RWPE1 (cell line): ENCODE results near the gene CCDC136.

ENCODE experiments used
- CTCF ChIA-PET: fragments of 350-600 bp; sonication (Branson Sonifier 250); formaldehyde crosslinking; extraction: SDS; loops from one replicate; lab custom pipeline; 2021; lab: Yijun Ruan, JAX
- POLR2A ChIA-PET: fragments of 400-600 bp; formaldehyde crosslinking; extraction: SDS; loops from one replicate; lab custom pipeline; 2020; ENCODE audit warnings: antibody characterized with exemption; ENCODE audit not compliant: low non-redundant PET; lab: Yijun Ruan, JAX
- DNase-seq: peaks from one replicate; pipeline ENCODE4 v3.0.0; 2012; ENCODE audit warnings: low spot score
- H3K27ac ChIP-seq: fragments of 450-650 bp; 2 replicates; pipeline ENCODE4 v1.5.1; 2017
- CTCF ChIP-seq: fragments of 450-650 bp; conservative IDR thresholded peaks from 2 replicates; pipeline ENCODE4 v1.5.1; 2017; ENCODE audit warnings: low read depth, mild to moderate bottlenecking

The CCDC136 gene

DNA sequence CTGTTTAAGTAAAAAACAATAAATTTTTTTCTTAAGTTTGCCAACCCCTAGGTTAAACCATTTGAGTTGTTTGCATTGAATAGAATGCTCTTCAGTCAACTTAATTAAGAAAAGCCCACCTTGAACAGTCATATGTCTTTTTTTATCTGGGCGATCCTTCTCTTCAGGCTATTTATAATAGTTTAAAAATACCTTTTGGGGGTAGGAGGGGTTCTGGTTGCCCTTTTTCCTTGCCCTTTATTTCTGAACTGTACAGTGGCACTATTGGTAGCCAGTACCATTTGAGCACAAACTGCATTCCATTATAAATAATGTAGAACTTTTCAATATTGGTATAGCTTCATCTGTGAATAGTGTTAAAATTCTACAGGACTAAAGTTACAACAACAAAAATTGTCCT is 39.5 kb upstream of the CCDC136 start:
- no peak overlapping the region for H3K27ac ChIP-seq
- DNase-seq = no peak
- ChIA-PET POLR2A (no interaction called here), CTCF (no interaction called here)
- TF ChIP-seq CTCF = no peak

- CTCF ChIA-PET = no interaction called here
- no peak overlapping the region for H3K27ac ChIP-seq
- no peak for DNase-seq
- TF ChIP-seq CTCF = no peak
- POLR2A ChIA-PET = no interaction called here
Measured at GRCh38 chr7:128755075-128755818, 36.5 kb upstream of the CCDC136 start.

GRCh38 chr7:128755819-128756476 is 35.8 kb upstream of the CCDC136 start:
- POLR2A ChIA-PET = no interaction called here
- CTCF ChIA-PET = no interaction called here
- no peak for TF ChIP-seq CTCF
- no peak for DNase-seq
- H3K27ac ChIP-seq = no peak overlapping the region

- POLR2A ChIA-PET = no interaction called here
- TF ChIP-seq CTCF = no peak
- CTCF ChIA-PET = interaction anchor here (0.6 to 0.9 kb wide), 2 partner anchors 10 to 220 kb away, joined by 3 read pairs; no protein-coding TSS in a partner anchor
- H3K27ac ChIP-seq = no peak overlapping the region
- DNase-seq = no peak
Measured at GRCh38 chr7:128757203-128757602, 34.6 kb upstream of the CCDC136 start.

DNA sequence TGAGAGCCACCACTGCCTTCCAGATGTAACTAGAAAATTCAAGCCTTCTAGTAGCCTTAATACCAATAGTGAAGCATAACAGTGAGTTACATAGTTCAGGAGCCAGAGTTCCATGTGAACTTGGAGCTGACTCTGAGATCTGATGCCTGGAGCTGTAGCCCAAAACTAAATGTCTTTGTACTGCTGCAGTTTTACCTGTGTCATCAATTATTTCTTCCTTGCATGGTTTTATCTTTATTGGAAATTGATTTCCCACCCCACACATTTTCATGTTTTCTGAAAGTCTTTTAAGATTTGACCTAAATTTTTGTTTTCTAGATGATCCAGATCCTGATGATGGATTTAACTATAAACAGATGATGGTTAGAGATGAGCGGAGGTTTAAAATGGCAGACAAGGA is 33.2 kb upstream of the CCDC136 start:
- H3K27ac ChIP-seq = no peak overlapping the region
- TF ChIP-seq CTCF = no peak
- ChIA-PET POLR2A (no interaction called here), CTCF (no interaction called here)
- no peak for DNase-seq

DNA sequence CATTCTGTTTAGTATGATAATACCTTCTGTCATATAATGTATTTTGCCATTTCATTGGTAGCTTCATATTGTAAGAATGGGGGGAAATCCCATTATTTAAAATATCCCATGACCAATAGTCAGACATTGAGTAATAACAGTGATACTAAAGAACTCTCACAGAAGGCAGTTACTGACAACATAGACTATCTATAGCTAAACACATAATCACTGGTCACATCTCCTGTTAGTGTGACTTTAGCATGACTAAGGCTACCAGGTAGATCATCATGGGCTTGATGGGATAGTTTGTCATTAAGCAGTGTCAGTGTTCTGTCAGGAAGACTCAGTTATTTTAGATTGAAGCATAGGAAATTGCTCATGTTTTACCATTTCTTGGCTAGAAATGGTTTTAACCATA is 32.5 kb upstream of the CCDC136 start:
- no peak for TF ChIP-seq CTCF
- ChIA-PET CTCF (no interaction called here), POLR2A (no interaction called here)
- DNase-seq = no peak
- no peak overlapping the region for H3K27ac ChIP-seq
